Measurements from ENCODE around the gene GIMAP2. TPM values are rescaled to one million over a fixed set of nuclear protein-coding genes. Genes with fewer than 3 reads are reported as not detected.

GIMAP2 gene
- total RNA-seq, 2 donors from 2014 or later, result 0.66 to 3.9 TPM

DNA sequence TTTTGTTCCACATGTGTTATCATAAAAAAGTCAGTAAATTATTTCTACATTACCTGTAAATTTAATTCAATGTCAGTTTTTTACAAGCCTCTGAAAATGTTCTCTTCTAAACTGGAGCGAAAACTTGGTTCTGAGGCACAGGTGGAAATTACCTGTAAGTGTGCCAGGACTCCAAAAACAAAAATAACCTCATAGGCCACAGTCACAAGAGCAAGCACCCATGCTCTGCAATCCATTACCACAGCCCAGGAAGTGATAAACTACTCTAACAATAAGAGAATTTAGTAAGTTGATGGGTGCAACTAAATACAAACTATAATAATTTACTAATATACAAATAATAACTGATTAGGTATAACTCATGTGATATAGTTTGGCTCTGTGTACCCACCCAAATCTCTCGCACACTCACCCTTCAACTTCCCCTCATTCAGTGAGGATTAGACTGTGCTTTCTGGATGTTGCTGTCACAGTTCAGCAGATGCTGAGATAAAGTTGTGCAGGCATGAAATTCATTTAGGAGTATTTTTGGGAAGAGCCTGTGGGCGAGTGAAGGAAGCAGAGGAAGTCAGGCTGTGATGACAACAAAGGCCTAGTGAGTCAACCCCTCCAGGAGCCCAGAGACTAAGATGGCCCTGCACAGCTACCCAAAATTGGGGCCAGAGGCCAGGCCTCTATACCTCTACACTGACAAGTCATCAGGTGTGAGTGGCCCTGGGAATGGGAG, 37.0 kb upstream of the GIMAP2 start:
- no peaks in the 10 kb centered on the region for H3K36me3 ChIP-seq (replicated peaks in 1 of 2; ENCODE audit: insufficient read depth in 1 of 2, low read depth in 2 of 2)
- H3K9me3 ChIP-seq, result no peaks in the 10 kb centered on the region
- H3K27ac ChIP-seq, result no peak overlapping the region
- no peak overlapping the region for H3K4me3 ChIP-seq
- ATAC-seq (no peak), DNase-seq (no peak)
- WGBS, 2 donors, result 59 to 64% methylated on average over 3 of the region's 3 CpGs
- H3K4me1 ChIP-seq, result no peaks in the 10 kb centered on the region
- intact Hi-C loops (cut with DNase I), result no loop called here
- no peaks in the 10 kb centered on the region for H3K27me3 ChIP-seq
- TF ChIP-seq, protein P1, sequence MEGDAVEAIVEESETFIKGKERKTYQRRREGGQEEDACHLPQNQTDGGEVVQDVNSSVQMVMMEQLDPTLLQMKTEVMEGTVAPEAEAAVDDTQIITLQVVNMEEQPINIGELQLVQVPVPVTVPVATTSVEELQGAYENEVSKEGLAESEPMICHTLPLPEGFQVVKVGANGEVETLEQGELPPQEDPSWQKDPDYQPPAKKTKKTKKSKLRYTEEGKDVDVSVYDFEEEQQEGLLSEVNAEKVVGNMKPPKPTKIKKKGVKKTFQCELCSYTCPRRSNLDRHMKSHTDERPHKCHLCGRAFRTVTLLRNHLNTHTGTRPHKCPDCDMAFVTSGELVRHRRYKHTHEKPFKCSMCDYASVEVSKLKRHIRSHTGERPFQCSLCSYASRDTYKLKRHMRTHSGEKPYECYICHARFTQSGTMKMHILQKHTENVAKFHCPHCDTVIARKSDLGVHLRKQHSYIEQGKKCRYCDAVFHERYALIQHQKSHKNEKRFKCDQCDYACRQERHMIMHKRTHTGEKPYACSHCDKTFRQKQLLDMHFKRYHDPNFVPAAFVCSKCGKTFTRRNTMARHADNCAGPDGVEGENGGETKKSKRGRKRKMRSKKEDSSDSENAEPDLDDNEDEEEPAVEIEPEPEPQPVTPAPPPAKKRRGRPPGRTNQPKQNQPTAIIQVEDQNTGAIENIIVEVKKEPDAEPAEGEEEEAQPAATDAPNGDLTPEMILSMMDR (IDR thresholded peaks at IDR 0.05), result no peak
- TF ChIP-seq POLR2A (IDR thresholded peaks at IDR 0.05), result no peak

DNA sequence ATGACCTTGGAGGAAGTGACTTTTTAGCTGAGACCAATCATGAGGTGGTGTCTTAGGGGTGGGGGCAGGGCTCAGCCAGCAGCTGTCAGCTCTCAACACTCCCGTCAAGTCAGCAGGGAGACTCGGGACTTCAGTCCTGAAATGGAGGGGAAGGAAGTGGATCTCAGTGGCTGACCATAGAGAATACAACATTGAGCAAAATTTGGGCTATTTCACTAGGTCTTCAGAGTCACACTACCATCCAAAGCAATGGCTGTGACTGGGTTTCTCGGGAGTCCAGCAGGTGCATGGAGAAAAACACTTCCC, 36.5 kb upstream of the GIMAP2 start:
- Histone ChIP-seq H3K27ac (no peak overlapping the region), H3K9me3 (no peaks in the 10 kb centered on the region), H3K4me3 (no peak overlapping the region), H3K27me3 (no peaks in the 10 kb centered on the region), H3K4me1 (no peaks in the 10 kb centered on the region), H3K36me3 (replicated peaks in 1 of 2; ENCODE audit: insufficient read depth in 1 of 2, low read depth in 2 of 2) (no peaks in the 10 kb centered on the region)
- DNase-seq (no peak), ATAC-seq (no peak)
- TF ChIP-seq POLR2A (IDR thresholded peaks at IDR 0.05), result no peak
- TF ChIP-seq, protein P1 (IDR thresholded peaks at IDR 0.05), result no peak
- intact Hi-C loops (cut with DNase I), result no loop called here
- WGBS, 2 donors, result 36 to 47% methylated on average over 3 of the region's 3 CpGs

DNA sequence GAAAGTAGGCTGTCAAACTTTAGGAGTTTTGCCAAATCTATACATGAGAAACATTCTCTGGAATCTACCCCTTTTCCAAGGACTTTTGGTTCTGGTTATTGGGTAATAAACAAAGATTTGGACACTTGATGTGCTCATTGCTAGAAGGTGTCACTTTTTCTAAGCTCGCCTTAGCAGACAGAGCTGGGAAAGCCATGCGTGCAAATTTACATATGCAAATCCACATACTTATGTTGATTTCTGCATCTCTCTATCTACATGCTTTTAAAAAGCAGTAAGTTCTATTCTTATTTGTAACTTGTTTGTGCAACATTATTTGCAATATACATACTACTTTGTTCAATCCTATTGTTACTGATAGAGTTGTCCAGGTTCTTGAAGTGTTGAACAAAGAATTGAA, 30.8 kb upstream of the GIMAP2 start:
- 78 to 84% methylated on average over 2 of the region's 2 CpGs for WGBS, 2 donors
- Histone ChIP-seq H3K36me3 (replicated peaks in 1 of 2; ENCODE audit: insufficient read depth in 1 of 2, low read depth in 2 of 2) (no peaks in the 10 kb centered on the region), H3K9me3 (peaks cover 0 to 13% (median 0%) of the 10 kb centered on the region in 3 donors), H3K27ac (no peak overlapping the region), H3K4me3 (no peak overlapping the region), H3K4me1 (peaks cover 6% of the 10 kb centered on the region), H3K27me3 (no peaks in the 10 kb centered on the region)
- ATAC-seq (no peak), DNase-seq (no peak)
- no peak for TF ChIP-seq POLR2A (IDR thresholded peaks at IDR 0.05)
- TF ChIP-seq, protein P1 (IDR thresholded peaks at IDR 0.05), result no peak
- intact Hi-C loops (cut with DNase I), result no loop called here

DNA sequence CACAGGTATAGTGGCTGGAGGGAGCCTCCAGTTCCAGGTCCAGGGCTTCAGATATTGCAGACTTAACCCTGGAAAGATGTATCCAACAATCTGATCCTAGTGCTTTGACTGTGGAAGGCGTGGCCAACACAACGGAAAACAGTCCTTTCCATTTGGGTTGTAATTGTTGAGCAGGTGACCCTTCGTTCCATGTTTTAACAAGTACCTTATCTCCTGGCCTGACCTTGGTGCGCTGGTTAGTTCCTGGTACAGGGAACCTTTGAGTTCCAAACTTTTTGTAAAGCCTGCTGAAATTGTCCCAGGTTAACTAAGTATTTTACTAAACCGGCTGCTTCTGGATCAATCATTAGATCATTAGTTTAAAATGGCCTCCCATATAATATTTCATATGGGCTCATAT, 29.5 kb upstream of the GIMAP2 start:
- H3K4me3 ChIP-seq, result no peak overlapping the region
- H3K4me1 ChIP-seq, result peaks cover 6% of the 10 kb centered on the region
- no peaks in the 10 kb centered on the region for H3K36me3 ChIP-seq (replicated peaks in 1 of 2; ENCODE audit: insufficient read depth in 1 of 2, low read depth in 2 of 2)
- H3K27ac ChIP-seq, result no peak overlapping the region
- WGBS, 2 donors, result 36 to 38% methylated on average over 5 of the region's 5 CpGs
- H3K27me3 ChIP-seq, result no peaks in the 10 kb centered on the region
- H3K9me3 ChIP-seq, result peaks cover 0 to 13% (median 0%) of the 10 kb centered on the region in 3 donors
- no peak for ATAC-seq
- DNase-seq, result peak in 3 of 4 donors; percentile 16 to 57 (median 50)
- TF ChIP-seq, protein P1 (IDR thresholded peaks at IDR 0.05), result no peak
- intact Hi-C loops (cut with DNase I), result no loop called here

DNA sequence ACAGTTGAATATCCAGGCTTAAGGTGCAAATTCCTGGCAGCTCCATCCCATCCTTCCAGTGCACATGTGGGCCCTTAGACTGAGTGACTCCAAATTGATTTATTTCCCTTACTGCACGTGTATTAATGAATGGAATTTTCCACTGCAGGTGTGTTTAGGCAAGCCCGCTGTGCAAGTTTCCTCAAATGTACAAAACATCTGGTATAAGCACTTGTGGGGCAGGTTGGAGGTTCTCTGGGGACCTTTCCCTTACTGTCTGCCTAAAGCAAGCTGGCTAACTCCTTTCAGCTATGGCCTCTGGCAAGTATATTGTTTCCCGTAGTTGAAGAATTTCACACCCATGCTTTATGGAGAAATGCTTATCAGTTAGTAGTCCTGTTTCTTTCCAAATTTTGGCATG, 28.0 kb upstream of the GIMAP2 start:
- ATAC-seq (no peak), DNase-seq (no peak)
- H3K27me3 ChIP-seq, result no peaks in the 10 kb centered on the region
- H3K27ac ChIP-seq, result no peak overlapping the region
- 57 to 81% methylated on average over 3 of the region's 3 CpGs for WGBS, 2 donors
- intact Hi-C loops (cut with DNase I), result no loop called here
- peaks cover 6% of the 10 kb centered on the region for H3K4me1 ChIP-seq
- H3K9me3 ChIP-seq, result peaks cover 0 to 13% (median 0%) of the 10 kb centered on the region in 3 donors
- H3K4me3 ChIP-seq, result no peak overlapping the region
- no peaks in the 10 kb centered on the region for H3K36me3 ChIP-seq (replicated peaks in 1 of 2; ENCODE audit: insufficient read depth in 1 of 2, low read depth in 2 of 2)
- TF ChIP-seq, protein P1 (IDR thresholded peaks at IDR 0.05), result no peak
- TF ChIP-seq POLR2A (IDR thresholded peaks at IDR 0.05), result no peak

All from body of pancreas (tissue), 4 donors.